Measurements from ENCODE around the gene KCNV2. TPM values are rescaled to one million over a fixed set of nuclear protein-coding genes. Genes with fewer than 3 reads are reported as not detected.

The KCNV2 gene
- total RNA-seq, 1 donor from 2014 or later, result not detected

DNA sequence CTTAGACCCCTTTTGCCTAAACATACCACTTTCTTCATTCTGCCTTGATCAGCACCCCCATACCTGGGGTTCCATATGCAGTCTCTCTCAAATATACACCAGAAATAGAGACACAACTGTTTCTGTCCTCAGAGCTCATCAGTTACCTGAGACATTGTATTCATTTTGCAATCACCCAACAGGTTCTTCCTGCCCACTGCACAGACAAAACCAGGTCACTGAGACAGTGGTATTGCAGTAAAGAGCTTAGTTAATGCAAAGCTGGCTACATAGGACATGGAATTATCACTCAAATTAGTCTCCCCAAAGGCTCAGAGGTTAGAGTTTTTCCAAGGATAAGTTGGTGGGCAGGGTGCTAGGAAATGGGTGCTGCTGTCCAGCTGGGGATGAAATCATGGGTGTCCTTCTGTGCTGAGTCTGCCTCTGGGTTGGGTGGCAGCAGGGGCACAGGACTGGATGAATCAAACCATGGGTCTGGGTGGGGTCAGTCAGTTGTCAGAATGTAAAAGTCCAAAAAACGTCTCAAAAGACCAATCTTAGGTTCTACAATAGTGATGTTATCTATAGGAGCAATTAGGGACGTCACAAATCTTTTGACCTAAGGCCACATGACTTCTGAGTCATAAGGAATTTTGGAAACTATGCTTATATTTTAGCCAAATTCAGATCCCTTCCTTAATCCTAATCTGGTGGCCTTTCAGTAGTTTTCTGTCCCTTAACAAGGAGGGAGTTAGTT is 41.0 kb downstream of the KCNV2 start:
- no peak for DNase-seq (ENCODE audit: low spot score)

DNA sequence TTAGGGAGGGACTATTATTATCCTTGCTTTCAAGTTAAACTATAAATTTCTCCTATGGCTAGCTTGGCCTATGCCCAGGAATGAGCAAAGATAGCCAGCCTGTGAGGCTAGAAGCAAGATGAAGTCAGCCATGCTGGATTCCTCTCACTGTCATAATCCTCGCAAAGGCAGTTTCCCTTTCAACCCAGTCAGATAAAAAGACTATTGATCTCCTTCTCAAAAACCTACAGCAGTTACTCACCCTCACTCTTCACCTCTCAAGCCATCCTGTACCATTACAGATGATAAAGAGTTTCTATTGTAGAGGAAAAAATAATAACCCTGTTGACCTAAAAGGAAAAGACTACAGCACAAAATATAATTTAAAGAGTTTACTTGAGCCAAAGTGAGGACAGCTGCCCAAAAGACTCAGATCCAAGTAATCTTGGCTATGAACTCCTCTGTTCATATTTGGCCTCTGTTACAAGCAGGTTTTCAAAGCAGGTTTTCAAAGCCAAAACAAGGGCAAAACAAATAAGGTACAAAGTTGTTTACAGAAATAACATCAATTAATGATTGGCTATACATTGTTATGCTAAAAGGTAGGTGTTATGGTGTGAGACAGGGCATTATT is 41.7 kb downstream of the KCNV2 start:
- DNase-seq (ENCODE audit: low spot score), result no peak

GRCh38 chr9:2761424-2761823 is 44.1 kb downstream of the KCNV2 start:
- no peak for DNase-seq (ENCODE audit: low spot score)

DNA sequence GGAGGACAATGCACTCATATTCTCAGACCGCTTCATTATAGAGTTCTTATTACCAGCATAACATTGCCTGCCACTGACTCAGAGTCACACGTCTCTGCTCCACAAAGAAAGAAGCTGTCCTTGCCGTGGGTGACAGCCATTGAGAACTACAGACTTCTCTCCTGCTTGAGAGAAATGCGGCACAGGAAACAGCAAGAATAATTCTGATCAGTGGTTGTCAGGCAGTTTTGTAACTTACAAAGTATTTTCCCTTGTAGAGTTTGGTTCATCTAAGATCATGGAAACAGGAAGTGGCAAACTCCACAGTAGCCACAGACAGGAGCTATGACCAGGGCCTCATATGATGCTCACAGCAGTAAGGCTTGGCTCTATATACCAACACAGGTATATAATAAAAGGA is 47.0 kb downstream of the KCNV2 start:
- no peak for DNase-seq (ENCODE audit: low spot score)

GRCh38 chr9:2765250-2765880 is 48.1 kb downstream of the KCNV2 start:
- no peak for DNase-seq (ENCODE audit: low spot score)

GRCh38 chr9:2767800-2768677 is 50.7 kb downstream of the KCNV2 start:
- DNase-seq (ENCODE audit: low spot score), result no peak

DNA sequence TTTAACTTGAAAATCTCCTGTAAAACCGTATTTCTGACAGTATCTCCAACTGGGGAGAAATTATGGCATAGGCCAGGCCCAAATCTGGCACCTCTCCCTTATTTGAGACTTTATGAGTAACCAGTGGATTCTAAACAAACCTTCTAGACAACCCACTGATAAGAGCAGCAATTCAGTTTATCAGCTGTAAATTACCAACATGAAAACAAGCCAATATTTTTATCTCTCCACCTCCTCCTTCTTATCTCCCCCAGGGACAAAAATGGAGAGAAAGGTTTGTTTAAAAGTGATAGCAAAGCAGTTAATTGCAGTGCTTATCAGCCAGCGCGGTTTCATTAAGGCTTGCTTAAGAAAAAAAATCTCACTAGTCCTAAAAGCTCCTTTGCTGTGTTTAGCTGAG is 53.8 kb downstream of the KCNV2 start:
- DNase-seq (ENCODE audit: low spot score), result no peak

DNA sequence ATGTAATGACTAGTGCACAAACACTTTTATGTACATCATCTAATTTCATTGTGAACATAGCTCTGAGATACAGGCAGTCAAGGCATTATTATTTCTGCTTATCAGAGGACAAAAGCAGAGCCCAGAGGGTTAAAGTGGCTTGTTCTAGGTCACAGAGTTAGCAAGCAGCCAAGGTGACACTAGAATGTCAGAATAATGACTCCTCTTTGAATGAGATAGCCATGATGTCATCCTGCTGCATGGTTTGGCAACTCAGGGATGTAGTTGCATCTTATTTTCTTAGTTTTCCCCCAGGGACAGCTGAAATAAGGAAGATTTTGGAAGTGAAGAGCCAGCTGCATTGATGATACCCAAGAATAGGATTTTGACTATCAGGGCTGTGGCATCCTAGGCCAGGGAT is 54.4 kb downstream of the KCNV2 start:
- no peak for DNase-seq (ENCODE audit: low spot score)

- DNase-seq (ENCODE audit: low spot score), result no peak
Observed at GRCh38 chr9:2777454-2777853, 60.1 kb downstream of the KCNV2 start.

DNA sequence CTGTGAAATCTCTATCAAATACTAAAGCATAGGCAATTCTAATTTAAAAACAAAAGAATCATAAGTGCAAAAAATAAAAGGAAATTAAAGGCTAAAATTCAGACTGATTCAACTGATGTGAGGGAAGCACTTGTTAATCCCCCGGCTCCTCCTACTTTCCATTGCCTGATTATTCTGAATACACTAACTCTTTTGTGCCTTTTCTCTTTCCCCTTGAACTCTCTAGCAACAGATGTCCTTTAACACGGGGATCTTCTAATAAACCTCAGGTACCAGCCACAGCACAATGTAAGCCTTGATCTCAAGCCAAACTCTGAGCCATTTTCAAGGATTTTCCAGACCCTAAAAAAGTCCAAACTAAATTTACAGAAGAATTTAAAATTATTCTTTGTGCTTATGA is 61.5 kb downstream of the KCNV2 start:
- DNase-seq (ENCODE audit: low spot score), result no peak

Other genes starting within 250 kb of the KCNV2 start
- 47.9 TPM for gene VLDLR, start 95.7 kb upstream of the KCNV2 start, total RNA-seq
- 58.6 TPM for gene PUM3, start 126.6 kb downstream of the KCNV2 start, total RNA-seq